AG04449 (cell line): ENCODE measurements around the gene R3HDM2.

ENCODE experiments used
- CTCF ChIA-PET: fragments of 350-600 bp; formaldehyde crosslinking; extraction: SDS; loops from one replicate; lab custom pipeline; 2021; ENCODE audit warnings: antibody characterized with exemption; lab: Yijun Ruan, JAX
- POLR2A ChIA-PET: fragments of 400-600, 350-600 bp; formaldehyde crosslinking; extraction: SDS; loops from one replicate; lab custom pipeline; 2020; ENCODE audit warnings: antibody characterized with exemption, inconsistent platforms; lab: Yijun Ruan, JAX
- DNase-seq: peaks from one replicate; pipeline ENCODE4 v3.0.0-alpha.2; 2010; ENCODE audit warnings: low read depth, low spot score
- H3K4me3 ChIP-seq: 2 replicates; pipeline ENCODE4 v1.5.1; 2011; ENCODE audit warnings: low read depth, mild to moderate bottlenecking, control low read depth, low read length
- CTCF ChIP-seq: IDR thresholded peaks from one replicate; pipeline ENCODE4 v1.5.1; 2011; ENCODE audit warnings: mild to moderate bottlenecking, moderate library complexity, low read length, control low read depth, inconsistent platforms; ENCODE audit not compliant: insufficient read depth; ENCODE audit errors: missing control alignments

R3HDM2 gene

DNA sequence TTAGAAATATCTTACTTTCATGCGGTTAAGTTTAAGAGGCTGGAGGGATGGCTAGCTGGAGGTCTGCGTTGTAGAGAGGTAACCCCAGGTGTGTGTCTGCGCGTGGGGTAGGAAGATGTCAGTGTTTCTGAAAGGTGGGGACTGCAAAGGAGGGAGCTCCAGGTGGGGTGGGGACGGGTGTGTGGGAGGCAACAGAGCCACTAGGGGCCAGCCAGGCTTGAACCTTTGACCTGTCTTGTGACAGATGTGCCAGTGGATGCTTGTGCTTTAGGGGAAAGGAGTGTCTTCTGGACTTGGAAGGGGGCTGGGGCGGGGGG, 29.6 kb upstream of the R3HDM2 start:
- POLR2A ChIA-PET, result no interaction called here
- CTCF ChIA-PET, result interaction anchor here (1.0 to 19.6 kb wide), 7 partner anchors 9 to 205 kb away, joined by 3 to 880 read pairs (median 7); partner anchors contain the start of genes ARHGAP9, MARS1 and STAC3
- no peak for TF ChIP-seq CTCF
- peak overlapping the region; percentile 77 for H3K4me3 ChIP-seq
- DNase-seq, result no peak

DNA sequence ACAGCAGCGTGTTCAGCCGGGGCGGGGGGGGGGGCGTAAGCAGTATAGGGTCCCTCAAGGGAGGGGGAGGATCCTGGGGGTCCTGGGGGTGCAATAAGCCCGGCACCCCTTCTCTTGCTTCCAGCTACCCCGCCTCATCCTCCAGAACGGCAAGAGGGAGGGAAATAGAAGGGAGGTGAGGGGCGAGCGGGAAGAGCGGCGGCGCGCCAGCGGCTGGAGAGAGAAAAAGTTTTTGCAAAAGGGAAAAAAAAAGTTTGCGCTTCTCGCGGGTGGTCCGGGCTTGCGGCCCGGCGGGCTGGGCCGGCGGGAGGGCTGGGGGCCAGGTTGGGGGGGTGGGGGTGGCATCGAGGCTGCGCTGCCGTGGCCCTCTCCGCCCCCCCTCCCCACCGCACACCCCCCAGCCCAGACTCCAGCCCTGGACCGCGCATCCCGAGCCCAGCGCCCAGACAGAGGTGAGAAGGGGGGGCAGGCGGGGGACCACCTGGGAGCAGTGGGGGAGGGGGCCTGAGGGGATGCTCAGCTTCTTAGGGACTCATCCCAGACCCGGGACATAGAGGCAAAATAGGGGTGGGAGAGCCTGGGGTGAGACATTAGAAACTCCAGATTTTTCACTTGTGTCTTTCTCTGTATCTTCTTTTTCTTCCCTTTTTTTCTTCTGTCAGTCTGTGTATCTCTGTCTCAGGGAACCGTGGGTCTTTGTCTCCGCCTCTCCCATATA, 29.1 kb upstream of the R3HDM2 start, which contains the start of gene GLI1:
Gene GLI1, plus strand, starts transcription at position 36 of the 718 bp plus-strand sequence. CDS start 3,907 bp downstream, outside the sequence.
- POLR2A ChIA-PET, result interaction anchor here (1.2 to 1.4 kb wide), 2 partner anchors 57 to 71 kb away, joined by 3 to 10 read pairs; no protein-coding TSS in a partner anchor
- CTCF ChIA-PET, result interaction anchor here (0.7 to 19.6 kb wide), 26 partner anchors 8 to 246 kb away, joined by 3 to 880 read pairs (median 5); partner anchors contain the start of genes ARHGAP9, B4GALNT1, MARS1 and SHMT2

DNA sequence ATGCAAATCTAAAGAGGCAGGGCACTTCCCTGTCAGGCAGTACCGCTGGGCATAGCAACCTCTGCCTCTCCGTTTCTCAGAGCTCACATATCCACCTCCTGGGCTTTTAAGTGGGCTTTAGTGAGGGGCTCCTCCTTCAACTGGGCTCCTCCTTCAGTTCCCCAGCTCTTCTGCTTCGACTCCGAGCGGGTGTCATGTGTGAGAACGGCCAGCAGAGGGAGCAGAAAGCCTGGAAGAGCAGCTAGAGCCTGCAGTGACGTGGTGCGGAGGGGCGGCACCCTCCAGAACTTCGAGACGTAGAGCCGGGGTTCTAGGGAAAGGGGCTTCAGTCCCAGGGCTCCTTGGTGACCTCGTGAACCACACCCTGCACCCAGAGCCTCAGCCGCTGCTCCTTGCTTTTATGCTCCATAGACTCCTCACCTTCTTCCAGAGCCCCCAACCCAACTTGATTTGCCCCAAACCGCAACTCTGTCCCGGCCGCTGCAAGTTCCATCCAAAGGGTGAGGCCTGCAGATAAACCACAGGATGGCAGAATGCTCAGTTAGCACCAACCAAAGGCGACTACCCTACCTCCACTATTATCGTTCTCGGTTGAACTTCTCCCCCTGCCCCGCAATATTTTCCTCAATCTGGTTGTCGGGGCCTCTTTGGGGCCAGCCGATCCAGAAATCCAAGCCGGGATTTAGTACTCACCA, 28.4 kb upstream of the R3HDM2 start:
- ChIA-PET CTCF (interaction anchor here (0.6 to 19.6 kb wide), 50 partner anchors 11 to 298 kb away, joined by 3 to 880 read pairs (median 5); partner anchors contain the start of genes ARHGAP9, B4GALNT1, INHBC and MARS1), POLR2A (interaction anchor here (0.5 to 1.5 kb wide), 12 partner anchors 35 to 371 kb away, joined by 3 to 10 read pairs (median 4); partner anchors contain the start of genes DDIT3 and NAB2)
- H3K4me3 ChIP-seq, result peak overlapping the region; percentile 77
- TF ChIP-seq CTCF, result peak; percentile 97
- peak; percentile 75 for DNase-seq

More for the DNA sequence above, 29.1 kb upstream of the R3HDM2 start, which contains the start of gene GLI1:
- TF ChIP-seq CTCF, result no peak
- H3K4me3 ChIP-seq, result peak within 1 kb of the TSS; percentile 77
- no peak for DNase-seq

- CTCF ChIA-PET, result interaction anchor here (0.6 to 19.6 kb wide), 50 partner anchors 11 to 298 kb away, joined by 3 to 880 read pairs (median 5); partner anchors contain the start of genes ARHGAP9, B4GALNT1, INHBC and MARS1
- H3K4me3 ChIP-seq, result peak overlapping the region; percentile 53
- no peak for DNase-seq
- POLR2A ChIA-PET, result interaction anchor here (0.5 to 1.5 kb wide), 12 partner anchors 35 to 370 kb away, joined by 3 to 10 read pairs (median 4); partner anchors contain the start of genes DDIT3 and NAB2
- no peak for TF ChIP-seq CTCF
These were observed 27.8 kb upstream of the R3HDM2 start for GRCh38 chr12:57458665-57459054.

DNA sequence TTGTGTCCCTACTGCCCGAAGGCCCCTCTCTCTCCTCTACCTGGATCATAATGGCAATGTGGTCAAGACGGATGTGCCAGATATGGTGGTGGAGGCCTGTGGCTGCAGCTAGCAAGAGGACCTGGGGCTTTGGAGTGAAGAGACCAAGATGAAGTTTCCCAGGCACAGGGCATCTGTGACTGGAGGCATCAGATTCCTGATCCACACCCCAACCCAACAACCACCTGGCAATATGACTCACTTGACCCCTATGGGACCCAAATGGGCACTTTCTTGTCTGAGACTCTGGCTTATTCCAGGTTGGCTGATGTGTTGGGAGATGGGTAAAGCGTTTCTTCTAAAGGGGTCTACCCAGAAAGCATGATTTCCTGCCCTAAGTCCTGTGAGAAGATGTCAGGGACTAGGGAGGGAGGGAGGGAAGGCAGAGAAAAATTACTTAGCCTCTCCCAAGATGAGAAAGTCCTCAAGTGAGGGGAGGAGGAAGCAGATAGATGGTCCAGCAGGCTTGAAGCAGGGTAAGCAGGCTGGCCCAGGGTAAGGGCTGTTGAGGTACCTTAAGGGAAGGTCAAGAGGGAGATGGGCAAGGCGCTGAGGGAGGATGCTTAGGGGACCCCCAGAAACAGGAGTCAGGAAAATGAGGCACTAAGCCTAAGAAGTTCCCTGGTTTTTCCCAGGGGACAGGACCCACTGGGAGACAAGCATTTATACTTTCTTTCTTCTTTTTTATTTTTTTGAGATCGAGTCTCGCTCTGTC, 26.1 kb upstream of the R3HDM2 start:
- CTCF ChIA-PET, result interaction anchor here (1.0 to 19.6 kb wide), 20 partner anchors 7 to 270 kb away, joined by 3 to 880 read pairs (median 11); partner anchors contain the start of genes ARHGAP9, INHBC, MARS1 and STAC3
- no peak for TF ChIP-seq CTCF
- no peak for DNase-seq
- peak overlapping the region; percentile 46; the same call in 1 of the 2 replicates for H3K4me3 ChIP-seq
- POLR2A ChIA-PET, result interaction anchor here (0.7 kb wide), 1 partner anchor 346 kb away, joined by 3 read pairs; the partner anchor contains the start of gene STAT6
